ENCODE results near the gene TRIM37. TPM values are rescaled to one million over a fixed set of nuclear protein-coding genes. Genes with fewer than 3 reads are reported as not detected.

Gene TRIM37
- polyA plus RNA-seq, 1 donor (not counting 4 experiments of a cell fraction or from before 2014, with no cell fraction given): 26.4 TPM

DNA sequence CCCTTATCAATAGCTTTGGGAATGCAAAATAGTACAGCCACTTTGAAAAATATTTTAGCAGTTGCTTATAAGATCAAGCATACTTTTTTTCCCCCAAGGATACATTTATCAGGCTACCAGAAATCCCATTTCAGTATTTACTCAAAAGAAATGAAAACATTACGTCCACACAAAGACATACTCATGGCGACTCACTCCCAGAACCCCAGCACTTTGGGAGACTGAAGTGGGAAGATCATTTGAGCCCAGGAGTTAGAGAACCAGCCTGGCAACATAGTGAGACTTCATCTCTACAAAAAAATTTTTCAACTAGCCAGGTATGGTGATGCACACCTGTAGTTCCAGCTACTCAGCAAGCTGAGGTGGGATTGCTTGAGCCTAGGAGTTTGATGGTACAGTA lies 42.4 kb upstream of the TRIM37 start:
- no peak for FAIRE-seq
- DNase-seq (ENCODE audit: low read depth, low spot score): no peak

DNA sequence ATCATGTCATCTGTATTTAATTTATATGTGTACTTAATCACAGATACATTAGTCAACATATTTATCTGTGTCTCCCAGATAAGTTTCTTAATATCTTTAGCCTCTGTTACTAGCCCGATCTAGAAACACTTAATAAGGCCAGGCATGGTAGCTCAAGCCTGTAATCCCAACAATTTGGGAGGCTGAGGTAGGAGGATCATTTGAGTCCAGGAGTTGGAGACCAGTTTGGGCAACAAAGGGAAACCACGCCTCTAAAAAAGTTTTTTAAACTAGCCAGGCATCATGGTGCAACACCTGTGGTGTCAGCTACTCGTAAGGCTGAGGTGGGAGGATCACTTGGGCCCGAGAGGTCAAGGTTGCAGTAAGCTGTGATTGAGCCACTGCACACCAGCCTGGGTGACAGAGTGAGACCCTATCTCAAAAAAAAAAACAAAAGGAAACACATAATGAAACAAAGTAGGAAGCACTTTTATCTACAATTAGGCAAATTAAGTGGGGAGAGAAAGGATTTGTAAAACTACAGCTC lies 39.0 kb upstream of the TRIM37 start:
- H3K4me1 ChIP-seq (ENCODE audit: control insufficient read depth, extremely low read depth, insufficient read depth, low read length): peaks cover 25% of the 10 kb centered on the region
- no peak overlapping the region for H3K4me2 ChIP-seq (ENCODE audit: control insufficient read depth, extremely low read depth, insufficient read depth, low read depth, low read length)
- dilution Hi-C loops (cut with MboI; ENCODE audit: extremely low pct_ligation_motif_present, low sequenced_read_pairs): no loop called here
- H4K20me1 ChIP-seq (ENCODE audit: control insufficient read depth, extremely low read depth, insufficient read depth, low read length): no peaks in the 10 kb centered on the region
- H2AFZ ChIP-seq (ENCODE audit: control insufficient read depth, low read length): no peak overlapping the region
- H3K9ac ChIP-seq (ENCODE audit: control insufficient read depth, extremely low read depth, insufficient read depth, low read length): no peak overlapping the region
- peaks cover 0 to 5% of the 10 kb centered on the region in 2 experiments for H3K36me3 ChIP-seq (ENCODE audit: control insufficient read depth in 2 of 2, extremely low read depth in 1 of 2, insufficient read depth in 2 of 2, low read length in 2 of 2)
- H3K9me3 ChIP-seq (ENCODE audit: control insufficient read depth, low read depth, low read length): no peaks in the 10 kb centered on the region
- TF ChIP-seq, protein P1, sequence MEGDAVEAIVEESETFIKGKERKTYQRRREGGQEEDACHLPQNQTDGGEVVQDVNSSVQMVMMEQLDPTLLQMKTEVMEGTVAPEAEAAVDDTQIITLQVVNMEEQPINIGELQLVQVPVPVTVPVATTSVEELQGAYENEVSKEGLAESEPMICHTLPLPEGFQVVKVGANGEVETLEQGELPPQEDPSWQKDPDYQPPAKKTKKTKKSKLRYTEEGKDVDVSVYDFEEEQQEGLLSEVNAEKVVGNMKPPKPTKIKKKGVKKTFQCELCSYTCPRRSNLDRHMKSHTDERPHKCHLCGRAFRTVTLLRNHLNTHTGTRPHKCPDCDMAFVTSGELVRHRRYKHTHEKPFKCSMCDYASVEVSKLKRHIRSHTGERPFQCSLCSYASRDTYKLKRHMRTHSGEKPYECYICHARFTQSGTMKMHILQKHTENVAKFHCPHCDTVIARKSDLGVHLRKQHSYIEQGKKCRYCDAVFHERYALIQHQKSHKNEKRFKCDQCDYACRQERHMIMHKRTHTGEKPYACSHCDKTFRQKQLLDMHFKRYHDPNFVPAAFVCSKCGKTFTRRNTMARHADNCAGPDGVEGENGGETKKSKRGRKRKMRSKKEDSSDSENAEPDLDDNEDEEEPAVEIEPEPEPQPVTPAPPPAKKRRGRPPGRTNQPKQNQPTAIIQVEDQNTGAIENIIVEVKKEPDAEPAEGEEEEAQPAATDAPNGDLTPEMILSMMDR (optimal IDR thresholded peaks at IDR 0.05 in 1 of 3, IDR thresholded peaks at IDR 0.05 in 1 of 3, conservative IDR thresholded peaks at IDR 0.05 in 1 of 3; ENCODE audit: extremely low read depth in 1 of 3, insufficient read depth in 2 of 3, low read length in 3 of 3): no peak
- TF ChIP-seq EZH2 (IDR thresholded peaks at IDR 0.05; ENCODE audit: low read length): no peak
- H3K27me3 ChIP-seq (ENCODE audit: control insufficient read depth, extremely low read depth, insufficient read depth, low read length): no peaks in the 10 kb centered on the region
- no peak overlapping the region for H3K27ac ChIP-seq (ENCODE audit: control insufficient read depth, insufficient read depth, low read length)
- no peaks in the 10 kb centered on the region for H3K9me1 ChIP-seq (ENCODE audit: control insufficient read depth, extremely low read depth, insufficient read depth, low read length)
- no peak overlapping the region for H3K4me3 ChIP-seq (ENCODE audit: control insufficient read depth in 2 of 3, extremely low read depth in 1 of 3, insufficient read depth in 2 of 3, low read depth in 1 of 3, low read length in 3 of 3)
- H3K79me2 ChIP-seq (ENCODE audit: control insufficient read depth, insufficient read depth, low read length): peaks cover 93% of the 10 kb centered on the region
- DNase-seq (ENCODE audit: low read depth, low spot score) (no peak), FAIRE-seq (no peak)

More for the DNA sequence above, 42.4 kb upstream of the TRIM37 start:
- Histone ChIP-seq H3K9ac (ENCODE audit: control insufficient read depth, extremely low read depth, insufficient read depth, low read length) (peak overlapping the region; percentile 3), H3K27me3 (ENCODE audit: control insufficient read depth, extremely low read depth, insufficient read depth, low read length) (no peaks in the 10 kb centered on the region), H2AFZ (ENCODE audit: control insufficient read depth, low read length) (no peak overlapping the region), H3K27ac (ENCODE audit: control insufficient read depth, insufficient read depth, low read length) (peak overlapping the region; percentile 56), H3K9me3 (ENCODE audit: control insufficient read depth, low read depth, low read length) (no peaks in the 10 kb centered on the region), H3K4me3 (ENCODE audit: control insufficient read depth in 2 of 3, extremely low read depth in 1 of 3, insufficient read depth in 2 of 3, low read depth in 1 of 3, low read length in 3 of 3) (no peak overlapping the region), H3K36me3 (ENCODE audit: control insufficient read depth in 2 of 2, extremely low read depth in 1 of 2, insufficient read depth in 2 of 2, low read length in 2 of 2) (peaks cover 0 to 5% of the 10 kb centered on the region in 2 experiments), H3K79me2 (ENCODE audit: control insufficient read depth, insufficient read depth, low read length) (peaks cover 98% of the 10 kb centered on the region), H3K4me1 (ENCODE audit: control insufficient read depth, extremely low read depth, insufficient read depth, low read length) (peaks cover 36% of the 10 kb centered on the region), H4K20me1 (ENCODE audit: control insufficient read depth, extremely low read depth, insufficient read depth, low read length) (no peaks in the 10 kb centered on the region), H3K9me1 (ENCODE audit: control insufficient read depth, extremely low read depth, insufficient read depth, low read length) (no peaks in the 10 kb centered on the region), H3K4me2 (ENCODE audit: control insufficient read depth, extremely low read depth, insufficient read depth, low read depth, low read length) (peak overlapping the region; percentile 57)
- no peak for TF ChIP-seq EZH2 (IDR thresholded peaks at IDR 0.05; ENCODE audit: low read length)
- TF ChIP-seq, protein P1 (optimal IDR thresholded peaks at IDR 0.05 in 1 of 3, IDR thresholded peaks at IDR 0.05 in 1 of 3, conservative IDR thresholded peaks at IDR 0.05 in 1 of 3; ENCODE audit: extremely low read depth in 1 of 3, insufficient read depth in 2 of 3, low read length in 3 of 3): no peak
- dilution Hi-C loops (cut with MboI; ENCODE audit: extremely low pct_ligation_motif_present, low sequenced_read_pairs): no loop called here

Data from keratinocyte (primary cell).